GM12878 (cell line): Measurements from ENCODE around the gene C1QTNF8. TPM values are rescaled to one million over a fixed set of nuclear protein-coding genes. Genes with fewer than 3 reads are reported as not detected.

ENCODE experiments used
- ATAC-seq: fragments of 200-7000 bp; cut with Tn5 transposase; 3 replicates; pipeline ENCODE4 v1.9.1; 2020; ENCODE audit warnings: mild to moderate bottlenecking, moderate library complexity
- BruUV-seq: library from RNA; stranded (reverse); fragments of 400-500 nt; replicated peaks from 2 replicates; lab custom pipeline; 2021; lab: Mats Ljungman, UMichigan
- CTCF ChIA-PET: fragments of 300-600 bp; sonication (Branson Sonifier 250); formaldehyde crosslinking; extraction: SDS; loops from one replicate; lab custom pipeline; 2021; ENCODE audit warnings: inconsistent platforms; lab: Yijun Ruan, JAX
- POLR2A ChIA-PET: fragments of 350-600 bp; formaldehyde crosslinking; extraction: SDS; loops from one replicate; lab custom pipeline; 2021; ENCODE audit warnings: inconsistent platforms; lab: Charles Lee
- RAD21 ChIA-PET: fragments of 300-600 bp; sonication (Branson Sonifier 250); formaldehyde crosslinking; loops from one replicate; lab custom pipeline; 2023; ENCODE audit warnings: antibody characterized with exemption; ENCODE audit not compliant: unreplicated experiment; lab: Charles Lee
- SMC1A ChIA-PET: fragments of 300-600 bp; sonication (Branson Sonifier 250); formaldehyde crosslinking; loops from one replicate; lab custom pipeline; 2023; ENCODE audit not compliant: unreplicated experiment, uncharacterized antibody; lab: Charles Lee
- DNase-seq: peaks from one replicate; pipeline ENCODE4 v3.0.0-alpha.2; 2011; ENCODE audit warnings: low read depth, low spot score
- FAIRE-seq: peaks from 3 replicates; lab custom pipeline; 2011; peaks lifted over from hg19 to GRCh38; lab: Jason Lieb, UNC
- H2AFZ ChIP-seq: 2 replicates; pipeline ENCODE4 v1.6.0; 2011; ENCODE audit warnings: low read depth, low read length, control low read depth; ENCODE audit not compliant: control insufficient read depth
- H3K27ac ChIP-seq: 2 replicates; pipeline ENCODE4 v1.5.1; 2011; ENCODE audit warnings: control low read depth; ENCODE audit not compliant: control insufficient read depth, insufficient read depth
- H3K27me3 ChIP-seq, 2 experiments: replicated peaks in 1 of 2; 2 replicates each; pipeline versions ENCODE4 v1.6.0 to v1.6.1; 2011; ENCODE audit warnings: low read length in 1 of 2; ENCODE audit not compliant: control insufficient read depth in 2 of 2, insufficient read depth in 2 of 2
- H3K36me3 ChIP-seq, 2 experiments: 2 replicates each; pipeline ENCODE4 v1.5.1; 2011; ENCODE audit warnings: low read length in 1 of 2; ENCODE audit not compliant: control insufficient read depth in 2 of 2, insufficient read depth in 2 of 2
- H3K4me1 ChIP-seq: 2 replicates; pipeline ENCODE4 v1.6.1; 2011; ENCODE audit warnings: mild to moderate bottlenecking, low read length, moderate library complexity, mixed read lengths; ENCODE audit not compliant: control insufficient read depth, insufficient read depth
- H3K4me2 ChIP-seq: 2 replicates; pipeline ENCODE4 v1.6.0; 2011; ENCODE audit warnings: control low read depth; ENCODE audit not compliant: control insufficient read depth, insufficient read depth
- H3K4me3 ChIP-seq: fragments of 200-600 bp; sonication (generic); 2 replicates; pipeline ENCODE4 v1.5.1; 2016
- H3K79me2 ChIP-seq: 2 replicates; pipeline ENCODE4 v1.6.0; 2011; ENCODE audit warnings: low read length; ENCODE audit not compliant: control insufficient read depth, insufficient read depth
- H3K9ac ChIP-seq: 2 replicates; pipeline ENCODE4 v1.8.0; 2011; ENCODE audit warnings: low read length, control low read depth, mixed read lengths; ENCODE audit not compliant: control insufficient read depth, insufficient read depth
- H3K9me3 ChIP-seq: replicated peaks from 3 replicates; pipeline ENCODE4 v1.5.1; 2011; ENCODE audit warnings: mild to moderate bottlenecking, low read length; ENCODE audit not compliant: control insufficient read depth, insufficient read depth
- H4K20me1 ChIP-seq: 2 replicates; pipeline ENCODE4 v1.6.0; 2011; ENCODE audit not compliant: control insufficient read depth, insufficient read depth
- BRCA1 ChIP-seq: IDR thresholded peaks from 2 replicates; pipeline ENCODE4 v1.6.1; 2011; ENCODE audit warnings: low read depth, low read length, improper control_type of control experiment
- CBX5 ChIP-seq: sonication (generic); IDR thresholded peaks from 2 replicates; pipeline ENCODE4 v1.6.1; 2016; ENCODE audit warnings: low read depth, moderate library complexity, mild to moderate bottlenecking, inconsistent platforms
- CEBPZ ChIP-seq: fragments of 150-350 bp; IDR thresholded peaks from 2 replicates; pipeline ENCODE4 v1.6.1; 2016; ENCODE audit warnings: low read depth, low read length
- CREB1 ChIP-seq: IDR thresholded peaks from 2 replicates; pipeline ENCODE4 v1.6.1; 2012; ENCODE audit warnings: low read depth, mild to moderate bottlenecking, inconsistent platforms
- HDAC2 ChIP-seq: fragments of 200-600 bp; sonication (generic); IDR thresholded peaks from 2 replicates; pipeline ENCODE4 v1.6.1; 2017
- JUND ChIP-seq: IDR thresholded peaks from 2 replicates; pipeline ENCODE4 v1.6.1; 2012; ENCODE audit warnings: low read depth, mild to moderate bottlenecking, low read length, improper control_type of control experiment, moderate library complexity
- MEF2B ChIP-seq: fragments of 450-650 bp; IDR thresholded peaks from 2 replicates; pipeline ENCODE4 v1.6.1; 2018; ENCODE audit warnings: mild to moderate bottlenecking, moderate library complexity; ENCODE audit not compliant: partially characterized antibody, poor library complexity, severe bottlenecking
- MTA3 ChIP-seq: IDR thresholded peaks from 2 replicates; pipeline ENCODE4 v1.6.1; 2012; ENCODE audit warnings: low read length, inconsistent platforms, borderline replicate concordance
- MXI1 ChIP-seq: fragments of 150-350 bp; IDR thresholded peaks from 2 replicates; pipeline ENCODE4 v1.6.1; 2011; ENCODE audit warnings: low read depth, mild to moderate bottlenecking, inconsistent platforms, low read length, improper control_type of control experiment
- RUNX3 ChIP-seq: IDR thresholded peaks from 2 replicates; pipeline ENCODE4 v1.6.1; 2012; ENCODE audit warnings: low read length, inconsistent platforms
- SREBF2 ChIP-seq: IDR thresholded peaks from 2 replicates; pipeline ENCODE4 v1.6.1; 2012; ENCODE audit warnings: mild to moderate bottlenecking, low read length
- YBX1 ChIP-seq: fragments of 450-650 bp; IDR thresholded peaks from 2 replicates; pipeline ENCODE4 v1.6.1; 2016; ENCODE audit warnings: antibody characterized with exemption
- ZBTB33 ChIP-seq: fragments of 450-650 bp; IDR thresholded peaks from 2 replicates; pipeline ENCODE4 v1.6.1; 2017; ENCODE audit warnings: mild to moderate bottlenecking
- ZNF217 ChIP-seq: fragments of 450-650 bp; IDR thresholded peaks from 2 replicates; pipeline ENCODE4 v1.6.1; 2017; ENCODE audit warnings: antibody characterized with exemption, mild to moderate bottlenecking
- WGBS: methylation state at CpG from one replicate; pipeline ENCODE4 v1.1.6; 2016; ENCODE audit warnings: low lambda C conversion rate; ENCODE audit not compliant: insufficient replicate concordance, insufficient coverage; ENCODE audit errors: missing lambda C conversion rate; 5-methylcytosine and 5-hydroxymethylcytosine counted together
- in situ Hi-C: fragments of 300-500 bp; cut with MboI; formaldehyde crosslinking; loops from 9 replicates; pipeline ENCODE4 v1.14.3; 2018; ENCODE audit warnings: mixed read lengths
- intact Hi-C: fragments of 100-400 bp; cut with micrococcal nuclease; formaldehyde crosslinking; loops from one replicate; pipeline ENCODE4 v1.14.2; 2022; ENCODE audit not compliant: unreplicated experiment
- polyA plus RNA-seq, 11 experiments: library from polyadenylated mRNA; depleted of rRNA in 4 of 11; unstranded in 6 of 11; stranded (reverse) in 5 of 11; fragments of >200 nt; fragmentation: Nextera tagmentation in 4 of 11; fragmentation: Illumina TruSeq in 1 of 11; extraction: Ambion mirVana in 4 of 11; extraction: Trizol in 1 of 11; gene quantifications; 1 replicate in 1 of 11; 2 replicates in 10 of 11; pipeline versions ENCODE4 v1.2.1 to v1.2.3, GENCODE V29; 2011 to 2016; ENCODE audit warnings: inconsistent platforms in 2 of 11, missing spikeins in 2 of 11, low read depth in 1 of 11
- total RNA-seq, 4 experiments: library from RNA; depleted of rRNA in 3 of 4; stranded (reverse); fragments of >200 nt in 3 of 4; fragmentation: Illumina TruSeq in 1 of 4; extraction: Trizol in 1 of 4; gene quantifications; 2 replicates each; pipeline versions ENCODE4 v1.2.1 to v1.2.3, GENCODE V29; 2013 to 2021

C1QTNF8 gene
- total and polyA plus RNA-seq, 10 of the 15 experiments (the other 5 are each of a cell fraction or from before 2014, with no cell fraction given), result not detected

GRCh38 chr16:1081734-1082265 is 14.2 kb downstream of the C1QTNF8 start:
- intact Hi-C loops (no loop called here), in situ Hi-C loops (no loop called here)
- H3K4me2 ChIP-seq, result no peak overlapping the region
- no peak overlapping the region for H3K27ac ChIP-seq
- ChIA-PET POLR2A (no interaction called here), SMC1A (no interaction called here), CTCF (no interaction called here), RAD21 (no interaction called here)
- H2AFZ ChIP-seq, result no peak overlapping the region
- FAIRE-seq (no peak), DNase-seq (no peak), ATAC-seq (no peak)
- no peaks in the 10 kb centered on the region for H3K27me3 ChIP-seq
- no peak overlapping the region for H3K4me3 ChIP-seq
- no peaks in the 10 kb centered on the region for H4K20me1 ChIP-seq
- TF ChIP-seq JUND, result no peak
- TF ChIP-seq HDAC2, result no peak
- no peak for TF ChIP-seq RUNX3
- TF ChIP-seq MXI1, result no peak
- TF ChIP-seq ZNF217, result no peak
- no peak for TF ChIP-seq CREB1
- no peak for TF ChIP-seq MEF2B
- no peak for TF ChIP-seq YBX1
- TF ChIP-seq MTA3, result no peak
- no peak for TF ChIP-seq BRCA1
- TF ChIP-seq CEBPZ, result no peak
- no peak for TF ChIP-seq SREBF2
- TF ChIP-seq ZBTB33, result no peak
- no peak for TF ChIP-seq CBX5
- H3K9ac ChIP-seq, result no peak overlapping the region
- no TSS peak for BruUV-seq
- H3K9me3 ChIP-seq, result peaks cover 4% of the 10 kb centered on the region; the same call in 1 of the 3 replicates
- H3K4me1 ChIP-seq, result no peaks in the 10 kb centered on the region
- H3K79me2 ChIP-seq, result no peaks in the 10 kb centered on the region
- H3K36me3 ChIP-seq, result no peaks in the 10 kb centered on the region
- WGBS, result 24% methylated on average over 21 of the region's 22 CpGs
